IMR-90 (cell line): ENCODE results near the gene SPON1.

ENCODE experiments used
- BHLHE40 ChIP-seq: fragments of 150-350 bp; IDR thresholded peaks from 2 replicates; pipeline ENCODE4 v1.6.1; 2016; ENCODE audit warnings: mild to moderate bottlenecking, low read depth, low read length
- CEBPB ChIP-seq: IDR thresholded peaks from 2 replicates; pipeline ENCODE4 v1.6.1; 2012; ENCODE audit warnings: low read depth, low read length, improper control_type of control experiment
- MAFK ChIP-seq: IDR thresholded peaks from 2 replicates; pipeline ENCODE4 v1.6.1; 2012; ENCODE audit warnings: low read depth, low read length, improper control_type of control experiment
- MAZ ChIP-seq: IDR thresholded peaks from 2 replicates; pipeline ENCODE4 v1.6.1; 2012; ENCODE audit warnings: low read depth, mild to moderate bottlenecking, low read length, improper control_type of control experiment, moderate library complexity, borderline replicate concordance
- MXI1 ChIP-seq: IDR thresholded peaks from 2 replicates; pipeline ENCODE4 v1.6.1; 2012; ENCODE audit warnings: low read depth, mild to moderate bottlenecking, low read length, moderate library complexity, borderline replicate concordance
- POLR2A ChIP-seq: IDR thresholded peaks from 2 replicates; pipeline ENCODE4 v1.6.1; 2012; ENCODE audit warnings: mild to moderate bottlenecking, low read depth, low read length
- RAD21 ChIP-seq: IDR thresholded peaks from 2 replicates; pipeline ENCODE4 v1.6.1; 2012; ENCODE audit warnings: low read length, improper control_type of control experiment
- RCOR1 ChIP-seq: IDR thresholded peaks from 2 replicates; pipeline ENCODE4 v1.6.1; 2012; ENCODE audit warnings: mild to moderate bottlenecking, low read length, improper control_type of control experiment; ENCODE audit not compliant: insufficient replicate concordance
- RFX5 ChIP-seq: IDR thresholded peaks from 2 replicates; pipeline ENCODE4 v1.8.0; 2012; ENCODE audit warnings: low read depth, mild to moderate bottlenecking, low read length, moderate library complexity
- TF ChIP-seq, protein P1 (sequence below): conservative IDR thresholded peaks from 2 replicates; pipeline ENCODE4 v1.5.1; 2012; ENCODE audit warnings: mild to moderate bottlenecking, low read depth, low read length, improper control_type of control experiment
- TF ChIP-seq, protein P2 (sequence below): fragments of 150-350 bp; IDR thresholded peaks from 2 replicates; pipeline ENCODE4 v1.6.1; 2017; ENCODE audit warnings: mild to moderate bottlenecking, antibody characterized with exemption, low read length, low read depth

GRCh38 chr11:13970986-13971385, 8.5 kb downstream of the SPON1 start:
- TF ChIP-seq, protein P1, sequence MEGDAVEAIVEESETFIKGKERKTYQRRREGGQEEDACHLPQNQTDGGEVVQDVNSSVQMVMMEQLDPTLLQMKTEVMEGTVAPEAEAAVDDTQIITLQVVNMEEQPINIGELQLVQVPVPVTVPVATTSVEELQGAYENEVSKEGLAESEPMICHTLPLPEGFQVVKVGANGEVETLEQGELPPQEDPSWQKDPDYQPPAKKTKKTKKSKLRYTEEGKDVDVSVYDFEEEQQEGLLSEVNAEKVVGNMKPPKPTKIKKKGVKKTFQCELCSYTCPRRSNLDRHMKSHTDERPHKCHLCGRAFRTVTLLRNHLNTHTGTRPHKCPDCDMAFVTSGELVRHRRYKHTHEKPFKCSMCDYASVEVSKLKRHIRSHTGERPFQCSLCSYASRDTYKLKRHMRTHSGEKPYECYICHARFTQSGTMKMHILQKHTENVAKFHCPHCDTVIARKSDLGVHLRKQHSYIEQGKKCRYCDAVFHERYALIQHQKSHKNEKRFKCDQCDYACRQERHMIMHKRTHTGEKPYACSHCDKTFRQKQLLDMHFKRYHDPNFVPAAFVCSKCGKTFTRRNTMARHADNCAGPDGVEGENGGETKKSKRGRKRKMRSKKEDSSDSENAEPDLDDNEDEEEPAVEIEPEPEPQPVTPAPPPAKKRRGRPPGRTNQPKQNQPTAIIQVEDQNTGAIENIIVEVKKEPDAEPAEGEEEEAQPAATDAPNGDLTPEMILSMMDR, result peak; percentile 40
- no peak for TF ChIP-seq CEBPB
- no peak for TF ChIP-seq POLR2A
- no peak for TF ChIP-seq MXI1
- TF ChIP-seq, protein P2, sequence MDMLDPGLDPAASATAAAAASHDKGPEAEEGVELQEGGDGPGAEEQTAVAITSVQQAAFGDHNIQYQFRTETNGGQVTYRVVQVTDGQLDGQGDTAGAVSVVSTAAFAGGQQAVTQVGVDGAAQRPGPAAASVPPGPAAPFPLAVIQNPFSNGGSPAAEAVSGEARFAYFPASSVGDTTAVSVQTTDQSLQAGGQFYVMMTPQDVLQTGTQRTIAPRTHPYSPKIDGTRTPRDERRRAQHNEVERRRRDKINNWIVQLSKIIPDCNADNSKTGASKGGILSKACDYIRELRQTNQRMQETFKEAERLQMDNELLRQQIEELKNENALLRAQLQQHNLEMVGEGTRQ, result no peak
- no peak for TF ChIP-seq RCOR1
- no peak for TF ChIP-seq BHLHE40
- no peak for TF ChIP-seq RFX5
- no peak for TF ChIP-seq MAZ
- peak; percentile 53 for TF ChIP-seq RAD21
- TF ChIP-seq MAFK, result no peak
